Measurements from ENCODE around the gene TRPV6.

DNA sequence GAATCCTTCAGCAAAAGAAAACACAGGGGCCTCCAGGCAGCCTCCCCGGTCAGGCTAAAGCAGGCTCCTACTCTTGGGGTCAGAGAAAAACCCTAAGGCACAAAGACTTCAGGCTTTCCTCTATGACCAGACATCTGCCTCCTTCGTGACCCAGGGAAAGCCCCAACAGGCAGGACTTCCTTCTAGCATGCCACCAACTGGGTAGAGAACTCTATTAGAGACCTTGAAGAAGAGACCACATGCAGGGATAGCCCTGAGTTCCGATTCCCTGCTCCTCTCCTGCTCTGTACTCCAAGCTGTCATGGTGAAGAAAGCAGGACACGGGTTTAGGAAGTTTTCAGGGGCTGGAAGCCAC, 1.3 kb downstream of the TRPV6 start:
- TF ChIP-seq, protein P1, sequence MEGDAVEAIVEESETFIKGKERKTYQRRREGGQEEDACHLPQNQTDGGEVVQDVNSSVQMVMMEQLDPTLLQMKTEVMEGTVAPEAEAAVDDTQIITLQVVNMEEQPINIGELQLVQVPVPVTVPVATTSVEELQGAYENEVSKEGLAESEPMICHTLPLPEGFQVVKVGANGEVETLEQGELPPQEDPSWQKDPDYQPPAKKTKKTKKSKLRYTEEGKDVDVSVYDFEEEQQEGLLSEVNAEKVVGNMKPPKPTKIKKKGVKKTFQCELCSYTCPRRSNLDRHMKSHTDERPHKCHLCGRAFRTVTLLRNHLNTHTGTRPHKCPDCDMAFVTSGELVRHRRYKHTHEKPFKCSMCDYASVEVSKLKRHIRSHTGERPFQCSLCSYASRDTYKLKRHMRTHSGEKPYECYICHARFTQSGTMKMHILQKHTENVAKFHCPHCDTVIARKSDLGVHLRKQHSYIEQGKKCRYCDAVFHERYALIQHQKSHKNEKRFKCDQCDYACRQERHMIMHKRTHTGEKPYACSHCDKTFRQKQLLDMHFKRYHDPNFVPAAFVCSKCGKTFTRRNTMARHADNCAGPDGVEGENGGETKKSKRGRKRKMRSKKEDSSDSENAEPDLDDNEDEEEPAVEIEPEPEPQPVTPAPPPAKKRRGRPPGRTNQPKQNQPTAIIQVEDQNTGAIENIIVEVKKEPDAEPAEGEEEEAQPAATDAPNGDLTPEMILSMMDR (IDR thresholded peaks at IDR 0.05) = no peak
- no peak for TF ChIP-seq POLR2A (IDR thresholded peaks at IDR 0.05)
